Activated CD4-positive, CD25-positive, alpha-beta regulatory T cell (primary cell): ENCODE data around the gene GALNT2.

Experiments
- DNase-seq, 4 experiments: peaks; one replicate each; lab custom pipeline; 2025; lab: John Stamatoyannopoulos, UW

GALNT2 gene

DNA sequence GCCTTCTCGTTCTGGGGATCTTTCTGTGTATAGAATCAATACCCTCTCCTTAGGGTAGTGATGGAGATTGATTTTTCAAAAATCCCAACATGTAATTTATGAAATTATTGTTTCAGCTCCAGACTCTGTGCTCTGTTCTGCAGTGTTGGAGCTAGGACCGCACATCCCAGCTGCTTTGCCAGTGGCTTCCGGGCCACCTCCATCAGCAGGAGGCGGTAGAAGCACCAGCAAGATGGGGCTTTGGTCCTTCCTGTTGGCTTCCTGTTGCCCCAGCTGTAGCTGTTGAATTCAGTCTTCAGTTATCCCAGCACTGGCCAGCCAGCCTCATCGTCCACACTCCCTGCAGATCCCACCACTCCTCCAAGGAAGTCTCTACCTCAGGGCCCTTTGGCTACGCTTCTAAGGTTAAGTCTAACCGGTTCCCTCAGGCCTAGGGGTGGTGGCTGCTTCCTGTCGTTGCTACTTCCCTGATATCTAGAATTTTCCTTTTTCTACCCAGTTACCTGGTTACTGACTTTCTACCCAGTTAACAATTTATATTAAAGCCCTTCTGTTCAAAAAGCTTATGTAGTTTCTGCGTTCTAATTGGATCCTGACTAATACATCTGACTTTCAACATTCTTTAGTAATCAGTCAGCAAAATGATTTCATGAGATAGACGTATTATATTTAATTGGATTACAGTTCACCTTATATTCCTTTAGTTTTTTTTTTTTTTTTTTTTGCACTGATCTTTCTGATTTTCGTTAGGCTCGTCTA, 24.6 kb downstream of the GALNT2 start:
- DNase-seq: no peak

DNA sequence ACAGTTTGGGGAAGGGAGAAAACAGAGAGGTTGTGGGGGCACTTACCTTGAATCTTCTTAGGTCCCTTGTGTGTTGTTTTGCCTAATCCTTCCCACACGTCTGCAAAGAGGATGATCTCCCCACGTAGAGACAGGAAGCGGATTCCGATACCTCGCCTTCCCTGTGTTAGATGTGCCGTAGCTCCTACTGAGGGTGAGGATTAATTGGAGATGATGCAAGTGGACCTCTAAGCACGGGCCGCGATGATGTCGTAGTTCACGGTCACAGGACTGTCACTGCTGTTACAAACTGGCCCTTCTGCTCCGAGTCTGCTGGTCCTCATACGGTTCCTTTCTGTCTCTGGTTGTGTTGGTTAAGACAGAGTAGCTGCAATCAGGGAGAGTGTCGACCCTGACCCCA, 27.7 kb downstream of the GALNT2 start:
- no peak for DNase-seq

DNA sequence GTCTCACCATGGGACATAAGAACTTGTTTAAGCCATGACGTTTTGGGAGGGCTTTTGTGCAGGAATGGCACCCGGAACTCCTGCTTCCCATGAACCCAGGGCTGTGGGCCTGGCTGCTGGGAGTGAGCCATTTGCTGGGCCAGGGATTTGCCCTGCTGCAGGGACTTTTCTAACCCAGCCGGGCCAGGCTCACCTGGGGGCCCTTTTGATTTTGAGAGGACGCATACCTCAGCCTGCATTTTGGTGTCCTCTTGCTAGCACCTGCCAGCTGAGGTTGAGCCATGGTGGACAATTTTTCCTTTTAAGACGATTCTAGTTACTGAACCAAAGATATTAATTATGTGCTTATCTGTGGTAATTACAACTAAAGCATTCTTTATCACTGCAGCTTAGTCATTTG, 28.9 kb downstream of the GALNT2 start:
- no peak for DNase-seq

DNA sequence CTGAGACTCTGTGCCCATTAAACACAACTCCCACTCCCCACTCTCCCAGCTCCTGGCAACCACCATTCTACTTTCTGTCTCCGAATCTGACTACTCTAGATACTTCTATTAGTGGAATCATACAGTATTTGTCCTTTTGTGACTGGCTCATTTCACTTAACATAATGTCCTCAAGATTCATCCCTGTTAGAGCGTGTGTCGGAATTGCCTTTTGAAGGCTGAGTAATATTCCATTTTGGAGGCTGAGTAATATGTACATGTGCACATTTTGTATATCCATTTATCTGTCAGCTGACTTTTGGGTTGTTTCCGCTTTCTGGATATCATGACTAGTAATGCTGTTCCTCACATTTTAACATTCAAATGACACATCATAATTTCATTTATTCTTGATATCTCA, 30.3 kb downstream of the GALNT2 start:
- DNase-seq: no peak

DNA sequence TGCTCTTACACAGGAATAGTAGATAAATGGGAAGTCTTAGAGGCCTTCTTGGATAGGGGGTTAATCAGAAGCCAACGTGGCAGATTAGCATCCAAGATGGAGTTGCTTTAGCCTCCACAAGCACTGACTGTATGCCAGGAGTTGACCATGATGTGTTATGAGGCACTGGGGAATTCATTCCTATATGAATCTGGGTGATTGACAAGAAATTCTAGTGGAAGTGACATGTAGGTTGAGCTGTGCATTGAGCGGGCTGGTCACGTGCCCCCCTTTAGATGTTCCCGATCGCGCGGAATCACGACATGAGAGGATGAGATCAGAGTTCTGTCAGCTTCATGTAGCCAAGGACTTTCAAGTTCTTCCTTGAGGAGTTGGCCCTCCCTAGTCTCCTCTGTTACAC, 31.7 kb downstream of the GALNT2 start:
- DNase-seq: no peak

DNA sequence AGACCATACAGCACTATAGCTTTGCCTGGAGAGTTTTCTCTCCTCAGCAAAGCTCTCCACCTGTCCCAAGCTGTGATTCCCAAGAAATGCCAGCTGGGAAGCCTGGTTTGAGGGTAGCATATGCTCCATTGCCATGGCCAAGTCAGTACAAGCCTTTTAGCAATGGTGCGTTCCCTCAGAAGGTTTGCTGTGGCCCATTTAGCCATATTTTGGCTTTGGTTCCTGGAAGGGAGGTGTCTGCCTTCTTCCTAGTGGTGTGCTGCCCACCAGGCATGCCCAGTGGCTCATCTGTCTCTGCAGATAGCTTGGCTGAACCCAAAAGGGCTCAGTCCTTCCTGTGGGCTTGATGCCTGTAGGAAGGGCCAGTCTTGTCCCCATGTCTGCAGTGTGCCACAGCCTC, 32.4 kb downstream of the GALNT2 start:
- DNase-seq: no peak

DNA sequence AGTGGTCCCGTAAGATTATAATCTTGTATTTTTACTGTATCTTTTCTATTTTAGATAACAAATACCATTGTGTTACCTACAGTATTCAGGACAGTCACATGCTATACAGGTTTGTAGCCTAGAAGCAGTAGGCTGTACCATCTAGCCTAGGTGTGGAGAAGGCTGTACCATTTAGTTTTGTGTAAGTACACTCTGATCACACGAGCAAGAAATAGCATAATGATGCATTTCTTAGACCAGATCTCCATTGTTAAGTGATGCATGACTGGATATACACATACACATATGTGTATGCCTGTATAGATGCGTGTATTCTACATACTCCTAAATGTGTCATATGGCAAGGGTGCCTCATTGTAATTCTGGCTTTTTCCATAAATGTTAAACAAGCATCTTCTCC, 33.9 kb downstream of the GALNT2 start:
- DNase-seq: no peak

DNA sequence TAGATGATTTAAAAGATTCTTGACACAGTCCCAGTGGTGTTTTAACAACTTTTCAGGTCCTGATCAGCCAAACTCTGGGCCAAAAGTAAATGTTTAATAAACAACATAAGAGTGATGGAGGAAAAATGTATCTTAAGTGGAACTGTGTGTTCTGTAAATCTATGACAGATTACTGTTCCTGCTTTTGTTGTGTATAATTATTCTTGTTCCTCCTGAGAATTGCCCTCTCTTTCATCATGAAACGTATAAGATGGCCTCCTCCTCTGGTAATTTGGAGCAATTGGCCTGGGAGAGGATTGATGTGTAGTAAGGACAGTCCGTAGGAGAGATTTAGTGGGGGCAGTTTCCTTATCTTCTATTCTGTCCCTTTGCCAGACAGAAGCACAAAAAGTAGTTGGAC, 34.5 kb downstream of the GALNT2 start:
- DNase-seq: no peak

DNA sequence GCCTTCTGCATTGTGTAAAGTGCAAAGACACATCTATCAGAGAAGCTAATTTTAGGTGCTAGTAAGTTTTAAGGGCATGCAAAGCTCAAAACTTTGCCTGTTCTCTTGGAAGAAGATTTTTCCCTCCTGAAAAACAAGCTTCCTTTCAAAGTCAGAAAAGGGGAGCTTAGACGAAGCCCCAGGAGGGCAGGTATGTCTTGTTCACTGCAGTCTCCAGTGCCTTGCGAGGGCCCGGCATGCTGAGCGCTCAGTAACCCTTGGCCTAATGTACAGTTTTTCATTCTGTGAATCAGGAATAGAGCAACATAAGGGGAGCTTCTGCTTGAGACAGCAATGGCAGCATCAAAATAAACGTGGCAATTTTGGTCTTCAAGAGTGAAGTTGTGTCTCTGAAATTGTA, 35.0 kb downstream of the GALNT2 start:
- DNase-seq: no peak

DNA sequence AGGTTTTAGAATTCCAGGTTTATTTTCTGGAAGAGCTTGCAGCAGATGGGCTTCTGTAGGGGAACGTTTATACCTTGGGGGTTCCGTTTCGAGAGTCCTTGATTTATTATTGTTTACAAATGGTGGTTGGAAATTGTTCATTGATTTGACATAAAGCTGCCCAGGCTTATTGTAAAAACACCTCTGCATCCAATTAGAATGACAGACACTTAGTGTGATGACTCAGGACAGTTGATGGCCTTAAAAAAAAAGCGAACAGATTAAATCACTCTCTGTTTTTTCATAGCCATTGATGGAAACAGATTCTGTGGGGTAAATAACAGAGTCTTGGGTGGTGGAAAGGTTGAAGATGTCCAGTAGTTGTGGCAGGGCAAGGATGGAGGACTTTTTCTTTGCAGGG, 35.4 kb downstream of the GALNT2 start:
- DNase-seq: no peak

DNA sequence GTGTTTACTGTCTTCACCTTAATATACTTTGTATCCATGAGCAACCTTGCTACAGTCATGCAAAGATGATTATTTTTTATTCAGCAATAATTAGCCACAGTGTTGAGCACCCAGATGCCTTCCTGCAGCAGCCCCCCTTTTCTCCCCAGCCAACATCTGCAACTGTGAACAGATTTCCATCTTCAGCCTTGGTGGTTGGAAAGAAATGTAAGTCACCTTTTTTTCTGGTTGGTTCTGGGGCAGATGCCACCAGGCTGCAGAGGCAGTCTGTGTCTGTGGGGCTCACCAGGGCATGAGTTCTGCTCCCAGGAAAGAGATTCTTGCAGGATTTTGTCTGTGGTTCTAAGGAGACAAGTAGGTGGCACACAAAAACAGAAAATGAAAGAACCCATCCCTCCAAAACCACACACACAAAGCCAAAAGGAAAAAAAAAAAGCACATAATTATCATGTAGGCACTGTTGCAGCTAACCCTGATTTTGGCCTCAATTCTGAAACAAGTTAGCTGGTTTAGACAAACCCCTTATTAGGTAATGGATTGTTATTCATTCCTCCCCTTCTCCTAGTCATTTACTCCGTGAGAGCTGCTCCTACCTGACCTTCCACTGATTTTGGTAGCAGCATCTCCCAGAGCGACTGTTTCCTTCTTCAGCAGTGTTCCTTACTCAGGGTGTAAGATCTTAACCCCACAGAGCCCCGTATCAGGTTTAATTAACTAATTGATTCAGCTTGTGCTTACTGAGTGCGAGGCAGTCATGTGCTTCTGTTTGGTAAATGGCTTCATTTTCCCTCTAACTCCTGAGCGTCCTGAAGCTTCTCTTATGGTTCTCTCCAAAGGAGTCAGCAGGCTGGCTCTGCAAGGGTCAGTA, 36.5 kb downstream of the GALNT2 start:
- DNase-seq: no peak

DNA sequence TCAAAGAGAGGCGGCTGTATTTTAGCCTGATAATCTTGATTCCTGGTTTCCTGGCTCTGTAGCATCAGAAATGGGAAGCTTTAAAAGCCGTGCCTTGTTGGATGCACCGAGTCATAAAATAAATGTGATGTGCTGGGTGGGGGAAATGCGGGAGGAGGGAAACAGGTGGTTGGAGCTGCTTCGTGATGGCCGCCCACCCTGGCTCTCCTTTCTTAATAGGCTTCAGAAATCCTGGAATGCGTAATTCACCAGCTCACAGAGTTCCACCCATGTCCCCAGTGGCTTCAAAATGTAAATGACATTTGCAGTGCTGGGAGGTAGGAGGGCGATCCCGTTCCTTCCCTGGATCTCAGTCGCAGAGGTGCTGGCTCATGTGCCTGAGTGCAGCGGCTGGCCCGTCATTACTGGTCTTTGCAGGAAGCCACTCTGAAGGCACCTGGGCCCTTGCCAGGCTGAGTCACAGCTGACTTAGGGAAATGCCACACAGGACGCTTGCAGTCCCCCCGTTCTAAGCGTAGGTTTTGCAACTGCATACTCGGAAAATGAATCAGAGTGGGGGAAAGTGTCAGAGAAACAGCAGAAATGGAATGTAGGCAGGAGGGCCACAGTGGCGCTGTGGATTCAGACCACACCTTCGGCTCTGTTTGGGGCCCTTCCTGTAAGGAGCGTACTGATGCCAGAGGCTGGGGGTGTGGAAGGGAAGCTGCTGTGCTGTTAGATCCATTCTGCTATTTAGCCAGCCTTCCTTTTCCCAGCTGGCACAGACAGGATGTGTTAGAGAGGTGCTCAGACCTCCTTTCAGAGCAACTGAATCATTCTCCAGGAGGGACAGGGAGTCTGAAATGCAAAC, 37.6 kb downstream of the GALNT2 start:
- peak; percentile 24 to 60 (median 34) for DNase-seq

DNA sequence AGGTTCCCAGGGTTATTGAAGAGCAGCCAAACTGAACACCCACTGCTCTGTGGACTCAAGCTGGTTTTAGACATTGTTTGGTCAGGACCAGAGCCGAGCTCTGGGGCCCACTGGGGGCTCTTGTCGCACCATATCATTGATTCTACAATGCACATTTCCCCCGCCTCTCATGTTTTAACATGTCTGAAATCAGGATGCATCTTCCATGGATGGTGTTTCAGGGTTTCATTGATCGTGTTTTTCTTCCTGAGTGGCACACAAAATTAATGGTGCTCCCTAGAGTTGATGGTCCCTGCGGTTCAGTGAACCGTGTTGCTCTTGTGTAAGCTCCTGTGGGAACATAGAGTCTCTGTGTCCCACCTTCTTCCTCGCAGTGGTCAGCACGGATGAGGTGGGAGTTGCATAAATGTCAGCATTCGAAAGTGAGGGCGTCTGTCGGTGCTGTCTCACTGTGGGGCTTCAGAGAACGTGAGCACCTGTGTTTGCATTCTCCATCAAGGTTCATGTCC, 38.3 kb downstream of the GALNT2 start:
- no peak for DNase-seq

DNA sequence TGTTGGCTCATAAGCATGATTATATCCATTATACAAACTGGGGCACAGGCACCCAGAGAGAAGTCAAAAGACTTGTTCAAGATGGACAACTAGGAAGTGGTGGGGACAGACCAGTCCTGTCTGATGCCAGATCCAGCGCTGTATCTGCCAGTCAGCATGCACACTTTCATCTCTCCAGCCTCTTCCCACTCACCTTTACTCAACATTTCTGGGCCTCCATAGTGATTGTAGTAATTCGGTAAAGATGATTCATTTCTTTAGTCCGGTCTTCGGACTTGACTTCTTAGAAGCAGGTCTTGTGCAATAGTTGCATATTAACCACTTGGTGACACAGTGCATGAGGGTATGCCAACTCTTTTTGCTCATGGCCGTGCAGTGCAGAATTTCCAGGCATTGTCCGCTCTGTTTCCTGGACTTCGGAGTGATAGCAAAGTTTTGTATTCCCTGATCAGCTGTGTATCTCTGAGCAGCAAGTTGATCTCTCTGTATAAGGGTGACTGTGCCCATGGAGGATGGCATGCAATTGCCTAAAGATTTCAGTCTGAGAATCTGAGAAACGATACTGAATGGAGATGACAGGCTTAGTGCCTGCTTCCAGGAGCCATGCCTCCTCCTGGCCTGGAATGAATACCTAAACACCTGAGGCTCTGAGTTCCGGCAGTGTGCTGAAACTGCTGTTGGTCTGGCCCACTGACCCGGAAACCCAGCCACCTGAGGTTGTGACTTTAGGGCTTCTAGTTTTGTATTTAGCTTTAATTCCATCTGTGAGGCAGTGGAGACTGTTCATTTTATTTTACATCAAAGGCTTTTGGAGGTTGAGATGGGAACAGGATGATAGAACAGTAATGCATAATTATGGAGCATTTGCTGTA, 39.0 kb downstream of the GALNT2 start:
- DNase-seq: no peak

DNA sequence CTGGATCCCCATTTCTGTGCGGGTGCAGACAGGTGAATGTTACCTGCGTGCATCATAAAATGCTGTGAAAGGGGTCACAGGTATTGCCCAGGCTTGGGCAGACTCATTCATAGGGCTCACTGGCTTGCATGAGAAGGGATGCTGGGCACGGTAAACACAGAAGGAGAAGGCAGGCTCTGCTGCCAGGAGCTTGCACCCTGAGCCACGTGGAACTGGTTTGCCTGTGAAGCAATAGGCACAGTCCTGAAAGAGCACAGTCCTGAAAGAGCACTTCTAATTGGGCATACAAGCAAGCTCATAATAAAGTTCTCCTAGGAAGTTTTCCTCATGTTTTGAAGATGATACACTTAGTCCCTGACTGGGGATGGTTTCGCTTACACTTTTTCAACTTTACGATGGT, 40.9 kb downstream of the GALNT2 start:
- DNase-seq: no peak

DNA sequence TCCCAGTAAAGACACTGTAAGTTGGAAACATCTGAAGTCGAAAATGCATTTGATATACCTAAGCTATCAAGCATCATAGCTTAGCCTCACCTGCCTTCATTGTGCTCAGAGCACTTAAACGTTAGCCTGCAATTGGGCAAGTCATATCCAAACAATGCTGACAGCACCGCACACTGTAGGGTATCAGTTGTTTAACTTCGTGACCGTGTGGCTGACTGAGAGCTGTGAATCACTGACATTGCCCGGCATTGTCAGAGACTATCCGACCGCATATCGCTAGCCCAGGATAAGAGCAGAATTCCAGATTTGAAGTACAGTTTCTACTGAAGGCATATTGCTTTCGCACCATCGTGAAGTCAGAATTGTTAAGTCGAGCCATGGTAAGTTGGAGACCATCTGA, 41.5 kb downstream of the GALNT2 start:
- DNase-seq: no peak

DNA sequence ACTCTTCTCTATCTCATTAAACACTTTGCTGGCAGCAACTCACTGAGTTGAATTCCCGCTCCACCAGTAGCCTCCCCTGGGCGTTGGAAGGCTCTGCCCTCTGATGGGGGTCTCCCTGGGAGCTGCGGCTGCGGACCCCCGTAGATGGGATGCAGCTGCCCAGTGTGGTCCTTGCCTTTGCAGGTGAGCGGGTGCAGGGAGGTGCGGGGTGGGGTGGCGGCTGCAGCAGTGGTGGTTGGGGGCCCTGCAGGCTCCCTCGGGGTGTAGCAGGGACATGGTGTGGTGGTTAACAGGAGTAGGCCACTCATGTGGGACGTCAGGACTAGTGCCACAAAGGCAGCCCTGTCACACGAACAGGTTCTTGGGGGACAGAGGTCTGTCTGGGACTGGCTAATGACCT, 42.0 kb downstream of the GALNT2 start:
- no peak for DNase-seq

DNA sequence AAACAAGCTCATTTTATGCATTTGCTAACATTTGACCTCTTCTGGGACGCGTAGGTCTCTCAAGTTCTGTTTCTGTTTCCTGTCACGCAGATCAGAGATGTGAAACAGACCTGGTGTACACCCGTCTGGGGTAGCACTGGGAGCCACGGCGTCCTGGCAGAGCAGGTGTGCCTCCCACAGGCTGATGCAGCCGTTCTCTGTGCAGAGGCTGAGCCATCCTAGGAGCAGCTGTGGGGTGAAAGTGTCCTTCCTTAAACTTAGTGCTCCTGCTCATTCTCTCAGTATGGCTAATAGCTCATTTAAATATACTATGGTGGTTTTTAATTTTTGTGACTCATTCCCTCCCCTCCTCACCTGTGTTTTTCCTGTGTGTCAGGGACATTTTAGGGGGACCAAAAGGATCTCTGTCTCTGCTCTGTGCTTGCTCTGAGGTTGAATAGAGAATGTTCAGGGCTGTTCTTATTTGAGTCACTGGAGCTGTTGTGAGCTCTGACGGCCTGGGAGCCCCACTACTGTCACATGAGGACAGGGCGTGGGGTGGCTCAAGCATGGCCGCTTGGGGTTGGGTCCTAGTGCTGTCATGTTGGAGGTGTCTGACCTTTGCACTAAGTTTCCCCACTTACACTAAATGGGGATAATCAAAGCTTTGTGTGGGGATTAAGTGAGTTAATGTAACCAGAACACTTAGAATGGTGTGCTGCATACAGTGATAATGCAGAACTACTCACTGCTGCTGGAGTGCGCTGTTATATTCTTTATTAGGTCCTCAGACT, 43.0 kb downstream of the GALNT2 start:
- peak in 3 of 4 experiments; percentile 19 to 46 (median 31) for DNase-seq

DNA sequence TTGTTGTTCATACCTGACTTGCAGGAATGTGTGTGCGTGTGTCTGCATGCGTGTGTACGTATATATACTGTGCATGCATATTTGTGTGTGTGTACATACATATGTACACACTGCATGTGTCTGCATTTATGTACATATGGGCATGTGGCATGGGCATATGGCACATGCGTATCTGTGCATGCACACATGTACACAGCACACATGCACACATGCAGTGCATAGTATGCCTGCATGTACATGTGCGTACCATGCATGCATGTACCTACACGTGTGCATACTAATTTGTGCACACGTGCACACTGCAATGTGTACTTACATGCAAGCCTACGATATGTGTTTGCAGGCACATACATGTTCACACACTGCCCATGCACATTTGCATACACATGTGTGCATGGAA, 43.9 kb downstream of the GALNT2 start:
- DNase-seq: no peak

DNA sequence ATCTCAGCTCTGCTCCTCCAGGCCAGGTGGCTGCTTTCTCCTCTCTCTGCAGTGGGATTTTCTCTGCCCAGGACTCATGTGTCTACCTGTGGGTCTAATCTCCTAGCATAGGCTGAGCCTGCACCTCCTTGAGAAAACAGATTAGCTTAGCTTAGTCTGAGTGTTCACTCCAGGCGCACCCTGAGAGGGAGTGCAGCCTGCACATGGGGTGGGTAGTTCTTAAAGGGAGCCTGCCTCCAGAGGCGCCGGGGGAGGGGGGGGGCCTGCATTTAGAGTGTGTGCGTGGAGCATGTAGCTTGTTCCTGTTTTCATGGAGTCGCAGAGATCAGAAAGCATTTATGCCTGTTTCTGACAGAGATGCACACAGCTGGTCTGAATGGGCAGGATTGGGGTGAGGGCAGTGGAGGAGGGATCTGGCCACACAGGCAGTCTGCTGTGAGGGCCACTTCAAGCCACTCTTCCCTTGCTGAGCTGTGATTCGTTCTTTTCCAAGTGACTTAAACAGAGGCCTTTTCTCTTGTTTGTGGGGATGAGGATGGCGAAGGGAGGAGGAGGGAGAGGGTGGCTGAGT, 45.2 kb downstream of the GALNT2 start:
- DNase-seq: no peak
